ENCODE results near the gene ANKRD40.

Gene ANKRD40, protein sequence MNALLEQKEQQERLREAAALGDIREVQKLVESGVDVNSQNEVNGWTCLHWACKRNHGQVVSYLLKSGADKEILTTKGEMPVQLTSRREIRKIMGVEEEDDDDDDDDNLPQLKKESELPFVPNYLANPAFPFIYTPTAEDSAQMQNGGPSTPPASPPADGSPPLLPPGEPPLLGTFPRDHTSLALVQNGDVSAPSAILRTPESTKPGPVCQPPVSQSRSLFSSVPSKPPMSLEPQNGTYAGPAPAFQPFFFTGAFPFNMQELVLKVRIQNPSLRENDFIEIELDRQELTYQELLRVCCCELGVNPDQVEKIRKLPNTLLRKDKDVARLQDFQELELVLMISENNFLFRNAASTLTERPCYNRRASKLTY

DNA sequence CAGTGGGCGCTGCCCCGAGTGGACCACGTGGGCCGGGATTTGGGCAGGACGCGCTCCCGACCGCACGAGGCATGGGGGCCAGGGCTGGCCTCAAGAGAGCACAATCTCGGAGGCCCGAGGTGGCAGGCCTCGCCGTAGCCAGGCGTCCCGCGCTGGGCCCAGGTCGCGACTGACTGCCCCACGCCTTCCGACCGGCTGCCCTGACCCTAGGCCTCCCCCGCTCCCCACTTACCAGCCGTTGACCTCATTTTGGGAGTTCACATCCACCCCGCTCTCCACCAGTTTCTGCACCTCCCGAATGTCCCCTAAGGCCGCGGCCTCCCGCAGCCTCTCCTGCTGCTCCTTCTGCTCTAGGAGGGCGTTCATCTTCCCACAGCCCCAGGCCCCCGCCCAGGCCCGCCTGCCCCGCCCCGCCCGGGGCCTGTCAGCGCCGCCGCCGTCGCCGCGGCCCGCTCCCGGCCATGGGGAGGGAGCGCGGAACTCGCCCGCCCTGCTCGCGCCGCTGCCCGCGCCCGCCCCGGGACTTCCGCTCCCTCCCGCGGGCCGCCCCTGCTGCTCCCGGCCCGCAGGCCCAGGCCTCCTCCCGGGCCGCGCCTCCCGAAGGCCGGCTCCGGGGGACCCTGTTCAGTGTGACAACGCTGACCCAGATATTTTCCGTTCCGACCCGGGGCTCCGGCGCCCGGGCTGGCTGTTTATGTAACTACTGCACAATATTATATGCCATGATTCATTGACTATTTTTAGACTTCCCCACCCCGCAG, at the start of gene ANKRD40:
ANKRD40 (minus strand) TSS at position 626 of the 761 bp plus-strand sequence; CDS start at position 366, 260 bp downstream.
- peak; percentile 93 for DNase-seq (ENCODE audit: low read depth)
- H3K4me3 ChIP-seq (ENCODE audit: low read depth, low read length), result peak within 1 kb of the TSS; percentile 89
- TF ChIP-seq POLR2A (IDR thresholded peaks at IDR 0.05; ENCODE audit: extremely low read depth, insufficient read length) (peak; percentile 66), MYC (IDR thresholded peaks at IDR 0.05; ENCODE audit: low read depth, low read length) (peak; percentile 93)
- TF ChIP-seq, protein P1, sequence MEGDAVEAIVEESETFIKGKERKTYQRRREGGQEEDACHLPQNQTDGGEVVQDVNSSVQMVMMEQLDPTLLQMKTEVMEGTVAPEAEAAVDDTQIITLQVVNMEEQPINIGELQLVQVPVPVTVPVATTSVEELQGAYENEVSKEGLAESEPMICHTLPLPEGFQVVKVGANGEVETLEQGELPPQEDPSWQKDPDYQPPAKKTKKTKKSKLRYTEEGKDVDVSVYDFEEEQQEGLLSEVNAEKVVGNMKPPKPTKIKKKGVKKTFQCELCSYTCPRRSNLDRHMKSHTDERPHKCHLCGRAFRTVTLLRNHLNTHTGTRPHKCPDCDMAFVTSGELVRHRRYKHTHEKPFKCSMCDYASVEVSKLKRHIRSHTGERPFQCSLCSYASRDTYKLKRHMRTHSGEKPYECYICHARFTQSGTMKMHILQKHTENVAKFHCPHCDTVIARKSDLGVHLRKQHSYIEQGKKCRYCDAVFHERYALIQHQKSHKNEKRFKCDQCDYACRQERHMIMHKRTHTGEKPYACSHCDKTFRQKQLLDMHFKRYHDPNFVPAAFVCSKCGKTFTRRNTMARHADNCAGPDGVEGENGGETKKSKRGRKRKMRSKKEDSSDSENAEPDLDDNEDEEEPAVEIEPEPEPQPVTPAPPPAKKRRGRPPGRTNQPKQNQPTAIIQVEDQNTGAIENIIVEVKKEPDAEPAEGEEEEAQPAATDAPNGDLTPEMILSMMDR (IDR thresholded peaks at IDR 0.05; ENCODE audit: low read depth, low read length), result no peak
- TF ChIP-seq, protein P2, sequence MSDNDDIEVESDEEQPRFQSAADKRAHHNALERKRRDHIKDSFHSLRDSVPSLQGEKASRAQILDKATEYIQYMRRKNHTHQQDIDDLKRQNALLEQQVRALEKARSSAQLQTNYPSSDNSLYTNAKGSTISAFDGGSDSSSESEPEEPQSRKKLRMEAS (IDR thresholded peaks at IDR 0.05; ENCODE audit: low read depth, low read length), result peak; percentile 87

DNA sequence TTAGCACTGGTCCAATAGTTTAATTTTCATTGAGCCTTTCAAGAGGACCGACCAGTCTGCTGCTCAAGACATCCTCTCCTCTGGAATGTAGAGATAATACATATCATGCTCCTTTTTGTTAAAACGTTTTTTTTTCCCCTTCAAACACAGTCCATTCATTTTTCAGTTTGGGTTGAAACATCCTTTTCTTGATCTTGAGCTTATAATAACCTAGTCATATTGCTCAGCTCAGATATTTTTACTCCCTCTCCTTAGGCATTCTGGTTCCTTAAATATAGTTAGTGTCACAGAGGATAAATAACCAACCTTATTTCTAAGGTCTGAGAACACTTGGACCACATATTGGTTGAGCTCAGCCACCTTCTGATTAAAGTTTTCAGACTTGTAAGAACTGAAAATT, 46.8 kb upstream of the ANKRD40 start:
- DNase-seq (ENCODE audit: low read depth), result no peak
- TF ChIP-seq, protein P1 (IDR thresholded peaks at IDR 0.05; ENCODE audit: low read depth, low read length), result no peak
- TF ChIP-seq, protein P2 (IDR thresholded peaks at IDR 0.05; ENCODE audit: low read depth, low read length), result no peak
- no peak for TF ChIP-seq MYC (IDR thresholded peaks at IDR 0.05; ENCODE audit: low read depth, low read length)
- TF ChIP-seq POLR2A (IDR thresholded peaks at IDR 0.05; ENCODE audit: extremely low read depth, insufficient read length), result no peak
- H3K4me3 ChIP-seq (ENCODE audit: low read depth, low read length), result no peak overlapping the region

DNA sequence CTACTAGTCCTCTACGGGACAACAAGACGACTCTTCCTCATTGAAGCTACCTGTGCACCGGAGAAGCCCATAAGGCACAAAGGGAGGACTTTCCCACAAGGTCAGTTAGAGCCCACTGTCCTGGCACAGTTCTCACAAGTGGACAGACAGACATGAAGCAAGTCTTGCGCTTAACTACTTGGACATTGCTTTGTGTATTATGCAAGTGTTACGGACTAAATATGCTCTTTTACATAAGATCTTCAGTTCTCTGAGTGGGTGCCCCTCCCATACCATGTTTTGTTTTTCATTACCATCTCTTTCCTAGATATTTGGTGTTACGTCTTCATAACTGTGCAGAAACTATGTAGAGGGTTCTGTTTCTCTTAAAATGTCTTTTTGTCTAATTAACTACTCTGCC, 41.5 kb upstream of the ANKRD40 start:
- no peak for DNase-seq (ENCODE audit: low read depth)
- H3K4me3 ChIP-seq (ENCODE audit: low read depth, low read length), result no peak overlapping the region
- TF ChIP-seq, protein P2 (IDR thresholded peaks at IDR 0.05; ENCODE audit: low read depth, low read length), result no peak
- TF ChIP-seq, protein P1 (IDR thresholded peaks at IDR 0.05; ENCODE audit: low read depth, low read length), result no peak
- TF ChIP-seq POLR2A (IDR thresholded peaks at IDR 0.05; ENCODE audit: extremely low read depth, insufficient read length) (no peak), MYC (IDR thresholded peaks at IDR 0.05; ENCODE audit: low read depth, low read length) (no peak)

DNA sequence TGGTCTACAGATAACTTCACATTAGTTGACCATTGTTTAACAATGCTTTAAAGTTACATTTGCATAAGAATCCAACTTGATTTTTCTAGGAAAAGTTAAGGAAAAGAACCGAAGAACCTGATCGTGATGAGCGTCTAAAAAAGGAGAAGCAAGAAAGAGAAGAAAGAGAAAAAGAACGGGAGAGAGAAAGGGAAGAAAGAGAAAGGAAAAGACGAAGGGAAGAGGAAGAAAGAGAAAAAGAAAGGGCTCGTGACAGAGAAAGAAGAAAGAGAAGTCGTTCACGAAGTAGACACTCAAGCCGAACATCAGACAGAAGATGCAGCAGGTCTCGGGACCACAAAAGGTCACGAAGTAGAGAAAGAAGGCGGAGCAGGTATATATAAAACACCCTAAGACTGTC, 37.9 kb upstream of the ANKRD40 start:
- TF ChIP-seq MYC (IDR thresholded peaks at IDR 0.05; ENCODE audit: low read depth, low read length), result no peak
- TF ChIP-seq, protein P2 (IDR thresholded peaks at IDR 0.05; ENCODE audit: low read depth, low read length), result no peak
- TF ChIP-seq, protein P1 (IDR thresholded peaks at IDR 0.05; ENCODE audit: low read depth, low read length), result no peak
- TF ChIP-seq POLR2A (IDR thresholded peaks at IDR 0.05; ENCODE audit: extremely low read depth, insufficient read length), result no peak
- H3K4me3 ChIP-seq (ENCODE audit: low read depth, low read length), result no peak overlapping the region
- no peak for DNase-seq (ENCODE audit: low read depth)

GRCh38 chr17:50739098-50739497, 31.4 kb upstream of the ANKRD40 start:
- H3K4me3 ChIP-seq (ENCODE audit: low read depth, low read length), result no peak overlapping the region
- TF ChIP-seq MYC (IDR thresholded peaks at IDR 0.05; ENCODE audit: low read depth, low read length) (no peak), POLR2A (IDR thresholded peaks at IDR 0.05; ENCODE audit: extremely low read depth, insufficient read length) (no peak)
- TF ChIP-seq, protein P2 (IDR thresholded peaks at IDR 0.05; ENCODE audit: low read depth, low read length), result no peak
- TF ChIP-seq, protein P1 (IDR thresholded peaks at IDR 0.05; ENCODE audit: low read depth, low read length), result no peak
- no peak for DNase-seq (ENCODE audit: low read depth)
